Ammon's horn (tissue), 1 donor: ENCODE measurements around the gene NT5M.

ENCODE experiments used
- DNase-seq: peaks from one replicate; pipeline ENCODE4 v3.0.0-alpha.2; 2016; ENCODE audit warnings: low spot score

NT5M gene

DNA sequence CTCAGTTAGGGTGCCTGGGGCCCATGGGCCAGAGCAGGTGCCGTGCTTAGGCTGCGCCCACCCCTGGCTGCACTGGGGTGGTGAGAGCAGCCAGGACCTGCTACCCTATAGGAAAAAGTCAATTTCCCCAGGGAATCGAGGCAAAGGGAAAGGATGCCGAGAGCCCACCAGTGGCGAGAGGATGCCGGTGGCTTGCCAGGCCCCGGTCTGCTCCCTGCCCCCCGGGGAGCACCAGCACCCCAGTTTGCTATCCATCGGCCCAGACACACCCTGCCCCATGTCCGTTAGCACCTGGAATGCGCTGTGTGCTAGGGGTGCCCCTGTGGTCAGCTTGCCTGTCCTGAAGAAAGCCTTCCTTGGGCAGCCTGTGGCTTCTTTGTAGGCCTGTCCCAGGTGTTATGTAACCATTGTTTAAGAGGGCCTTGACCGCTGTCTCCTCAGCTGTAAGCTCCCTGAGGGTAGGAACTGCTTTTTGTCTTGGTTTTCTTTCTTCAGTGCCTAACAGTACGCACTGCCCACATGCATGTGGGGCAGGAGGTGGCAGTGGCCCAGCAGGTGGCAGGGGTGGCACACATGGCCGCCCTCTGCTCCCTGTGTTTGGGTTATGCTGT, 40.8 kb downstream of the NT5M start:
- no peak for DNase-seq

DNA sequence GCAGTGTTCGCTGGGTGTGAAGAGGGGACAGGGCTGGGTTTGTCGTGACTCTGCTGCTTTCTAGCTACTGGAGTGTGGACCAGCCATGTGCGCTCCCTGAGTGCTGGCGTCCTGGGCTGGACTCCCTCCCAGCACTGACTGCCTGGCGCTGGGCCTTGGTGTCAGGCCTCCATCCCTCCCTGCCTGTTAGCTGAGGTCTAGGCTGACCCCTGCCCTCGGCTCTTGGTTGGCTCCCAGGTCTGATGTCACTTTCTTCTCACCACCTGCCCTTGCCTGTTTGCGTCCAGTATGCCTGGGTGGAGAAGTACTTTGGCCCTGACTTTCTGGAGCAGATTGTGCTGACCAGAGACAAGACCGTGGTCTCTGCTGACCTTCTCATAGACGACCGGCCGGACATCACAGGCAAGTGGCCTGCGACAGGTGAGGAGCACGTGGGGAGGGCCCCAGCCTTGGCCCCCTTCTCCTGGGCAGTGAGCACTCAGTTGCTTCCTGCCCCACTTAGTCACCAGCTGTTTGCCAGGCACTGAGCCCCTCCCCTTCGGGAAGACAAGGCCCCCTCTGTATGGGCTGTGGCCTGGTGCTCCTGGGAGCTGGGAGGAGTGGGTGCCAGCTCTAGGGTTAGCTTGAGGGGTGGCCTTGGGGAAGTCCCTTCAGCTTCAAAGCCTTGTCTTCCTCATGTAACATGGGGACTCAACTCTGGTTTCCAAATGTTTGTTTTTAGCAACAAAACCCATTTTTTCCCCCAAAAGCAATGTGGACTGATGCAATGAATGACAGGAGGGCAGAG, 41.5 kb downstream of the NT5M start:
- no peak for DNase-seq

DNA sequence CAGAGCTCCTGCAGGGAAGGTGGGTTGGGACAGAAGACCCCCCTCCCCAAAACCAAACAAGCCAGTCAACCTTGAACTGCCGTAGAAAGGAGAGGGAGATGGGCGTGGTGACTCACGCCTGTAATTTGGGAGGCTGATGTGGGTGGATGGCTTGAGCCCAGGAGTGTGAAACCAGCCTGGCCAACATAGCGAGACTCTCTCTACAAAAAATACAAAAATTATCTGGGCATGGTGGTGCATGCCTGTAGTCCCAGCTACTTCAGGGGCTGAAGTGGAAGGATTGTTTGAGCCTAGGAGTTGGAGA, 42.1 kb downstream of the NT5M start:
- no peak for DNase-seq

DNA sequence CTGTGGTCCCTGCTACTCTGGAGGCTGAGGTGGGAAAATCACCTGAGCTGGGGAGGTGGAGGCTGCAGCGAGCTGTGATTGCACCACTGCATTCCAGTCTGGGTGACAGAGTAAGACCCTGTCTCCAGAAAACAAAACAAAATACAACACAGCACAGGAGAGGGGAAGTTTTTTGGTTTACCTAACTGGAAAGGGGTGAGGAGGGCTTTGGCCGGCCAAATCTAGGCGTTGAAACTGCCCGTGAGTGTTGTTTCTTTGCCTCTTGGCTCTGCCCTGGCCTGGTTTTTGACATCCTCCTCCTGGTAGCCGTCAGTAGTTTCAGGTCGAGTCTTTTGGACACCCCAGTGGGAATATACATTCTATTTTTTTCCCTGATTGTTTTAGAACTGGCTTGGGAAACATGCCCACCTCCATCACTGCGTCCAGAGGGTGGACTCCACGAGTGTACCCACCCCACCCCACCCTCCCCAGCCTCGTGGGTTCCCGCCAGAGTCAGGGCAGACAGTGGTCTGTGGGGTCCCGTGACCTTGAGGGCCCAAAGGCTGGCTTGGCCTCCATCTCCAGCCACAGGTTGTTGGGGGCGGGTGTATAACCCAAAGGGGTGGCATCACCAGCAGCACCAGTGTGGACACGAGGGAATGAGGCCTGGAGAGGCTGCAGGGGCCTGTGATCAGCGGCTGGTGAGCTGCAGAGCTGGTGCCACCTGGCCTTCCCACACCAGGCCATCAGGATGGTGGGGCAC, 42.7 kb downstream of the NT5M start:
- DNase-seq: no peak

DNA sequence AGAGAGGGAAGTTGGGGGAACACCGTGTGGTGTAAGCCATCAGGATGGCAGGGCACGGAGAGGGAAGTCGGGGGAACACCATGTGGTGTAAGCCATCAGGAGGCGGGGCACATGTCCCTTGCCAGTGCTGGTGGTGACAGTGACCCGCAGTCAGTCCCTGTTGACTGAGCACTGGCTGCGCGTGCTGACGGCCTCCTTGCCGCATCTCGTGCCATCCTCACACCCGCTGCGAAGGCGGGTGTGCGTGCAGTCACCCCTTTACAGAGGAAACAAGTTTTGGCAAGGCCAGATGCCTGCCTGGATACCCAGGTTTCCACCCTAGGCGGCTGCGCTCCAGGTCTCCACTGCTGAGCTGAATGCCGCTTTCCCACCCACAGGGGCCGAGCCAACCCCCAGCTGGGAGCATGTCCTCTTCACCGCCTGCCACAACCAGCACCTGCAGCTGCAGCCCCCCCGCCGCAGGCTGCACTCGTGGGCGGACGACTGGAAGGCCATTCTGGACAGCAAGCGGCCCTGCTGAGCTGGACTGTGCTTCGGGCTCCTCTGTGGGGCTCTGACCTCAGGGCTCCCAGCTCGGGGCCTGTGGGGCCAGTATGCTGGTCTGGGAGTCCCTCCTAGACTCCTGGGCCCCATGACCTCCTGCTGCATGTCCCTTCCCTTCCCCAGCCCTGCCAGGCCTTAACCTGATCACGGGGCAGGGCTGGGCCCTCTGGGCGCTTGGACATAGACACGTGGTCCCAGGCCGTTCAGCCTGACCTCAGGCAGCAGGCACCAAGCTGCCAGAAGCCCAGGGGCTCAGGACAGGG, 43.5 kb downstream of the NT5M start:
- DNase-seq: no peak

DNA sequence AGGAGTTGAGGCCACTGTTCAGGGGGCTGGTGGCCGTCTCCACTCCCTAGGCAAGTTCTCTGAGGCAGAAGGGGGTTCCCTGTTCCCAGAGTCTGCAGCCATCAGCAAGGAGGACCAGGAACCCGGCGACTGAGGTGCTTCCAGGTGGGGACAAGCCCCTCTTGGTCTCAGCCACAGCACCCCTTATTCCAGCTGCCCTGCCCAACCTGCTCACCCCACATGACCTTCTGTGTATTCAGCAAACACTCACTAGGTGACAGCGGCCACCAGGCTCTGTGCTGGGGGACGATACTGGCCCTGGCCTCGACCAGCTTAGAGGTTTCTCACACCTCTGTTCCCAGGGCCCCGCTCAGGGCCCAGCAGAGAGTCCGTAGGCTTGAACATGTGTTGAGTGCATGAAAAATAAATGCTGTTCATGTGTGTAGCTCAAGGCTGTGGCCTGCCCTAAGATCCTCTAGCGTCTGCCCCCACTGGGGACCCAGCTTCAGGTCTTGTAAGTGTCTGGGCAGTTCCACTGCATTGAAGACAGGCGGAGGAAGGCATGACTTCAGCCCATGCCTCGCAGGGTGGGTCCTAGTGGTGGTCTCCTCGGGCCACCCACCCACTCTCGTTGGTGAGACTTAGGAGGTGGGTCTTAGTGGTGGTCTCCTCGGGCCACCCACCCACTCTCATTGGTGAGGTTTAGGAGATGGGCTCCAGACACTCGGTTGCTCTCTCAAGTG, 44.2 kb downstream of the NT5M start:
- DNase-seq: no peak

DNA sequence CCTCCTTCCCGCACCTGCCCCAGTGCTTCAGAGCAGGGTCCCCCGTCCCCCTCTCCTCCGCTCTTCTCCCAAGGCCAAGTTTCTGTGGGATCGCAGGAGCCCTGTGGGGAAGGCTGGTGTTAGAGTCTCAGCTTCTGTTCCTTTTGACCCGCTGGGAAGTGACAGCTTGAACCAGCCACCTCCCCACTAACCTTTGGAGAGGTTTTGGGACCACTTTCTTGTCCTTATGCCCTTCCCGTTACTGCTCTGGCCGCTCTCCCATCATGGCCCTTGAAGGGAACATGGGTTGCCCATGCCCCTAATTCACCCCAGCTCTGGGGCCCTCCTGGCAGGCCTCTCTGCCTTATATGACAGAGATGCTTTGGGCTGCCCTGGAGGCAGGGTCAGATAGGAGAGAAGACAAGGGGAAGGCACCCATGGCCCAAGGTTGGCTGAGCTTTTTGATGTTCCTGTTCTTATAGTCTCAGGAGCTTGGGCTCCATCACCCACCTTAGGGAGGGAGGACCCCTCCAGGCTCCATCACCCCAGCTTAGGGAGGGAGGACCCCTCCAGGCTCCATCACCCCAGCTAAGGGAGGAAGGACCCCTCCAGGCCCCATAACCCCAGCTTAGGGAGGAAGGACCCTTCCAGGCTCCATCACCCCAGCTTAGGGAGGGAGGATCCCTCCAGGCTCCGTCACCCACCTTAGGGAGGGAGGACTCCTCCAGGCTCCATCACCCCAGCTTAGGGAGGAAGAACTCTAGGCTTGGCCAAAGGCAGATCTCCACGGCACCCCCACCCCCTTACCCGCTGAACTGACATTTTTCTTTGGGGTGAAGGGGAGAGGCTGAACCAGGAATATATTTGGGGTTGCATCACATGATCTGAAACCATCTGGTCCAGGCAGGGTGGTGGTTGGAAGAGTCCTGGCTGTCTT, 45.0 kb downstream of the NT5M start:
- no peak for DNase-seq

DNA sequence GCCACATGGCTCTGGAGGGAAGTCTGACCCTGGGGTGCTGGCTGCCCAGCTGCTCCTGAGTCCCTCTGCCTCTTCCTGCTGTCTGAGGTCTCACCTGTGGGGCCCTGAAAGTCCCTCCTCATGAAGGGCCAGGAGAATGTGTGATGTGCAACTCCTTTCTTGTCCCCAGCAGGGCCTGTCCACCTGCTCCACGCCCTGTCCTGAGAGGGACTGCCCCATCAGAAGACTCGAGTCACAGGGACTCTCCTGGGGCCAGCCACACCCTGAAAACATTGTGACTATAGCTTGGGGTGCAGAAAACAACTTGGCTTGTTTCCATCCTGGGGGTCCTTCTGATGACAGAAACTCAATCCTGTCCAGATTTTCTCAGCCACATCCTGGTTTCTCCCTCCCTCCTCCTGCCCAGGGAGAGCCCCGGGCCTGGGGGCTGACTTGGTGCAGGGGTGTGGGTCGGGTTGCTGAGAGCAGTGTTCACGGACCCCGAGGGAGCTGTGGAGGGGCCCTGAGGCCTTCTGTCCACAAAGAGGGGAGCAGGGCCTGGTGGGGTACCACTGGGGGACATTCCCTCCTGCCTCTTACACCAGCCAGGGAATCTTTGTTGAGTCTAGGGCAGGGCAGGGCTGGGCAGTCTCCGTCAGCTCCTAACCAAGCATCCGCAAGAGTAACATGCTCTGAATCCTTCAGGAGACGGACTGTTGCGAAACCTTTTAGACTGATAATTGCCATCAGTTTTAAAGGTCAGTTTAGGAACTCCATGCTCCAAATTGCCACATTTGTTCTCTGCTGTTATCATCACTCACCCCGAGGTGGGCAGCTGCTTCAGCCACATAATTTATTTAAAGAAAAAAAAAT, 45.9 kb downstream of the NT5M start:
- DNase-seq: no peak

DNA sequence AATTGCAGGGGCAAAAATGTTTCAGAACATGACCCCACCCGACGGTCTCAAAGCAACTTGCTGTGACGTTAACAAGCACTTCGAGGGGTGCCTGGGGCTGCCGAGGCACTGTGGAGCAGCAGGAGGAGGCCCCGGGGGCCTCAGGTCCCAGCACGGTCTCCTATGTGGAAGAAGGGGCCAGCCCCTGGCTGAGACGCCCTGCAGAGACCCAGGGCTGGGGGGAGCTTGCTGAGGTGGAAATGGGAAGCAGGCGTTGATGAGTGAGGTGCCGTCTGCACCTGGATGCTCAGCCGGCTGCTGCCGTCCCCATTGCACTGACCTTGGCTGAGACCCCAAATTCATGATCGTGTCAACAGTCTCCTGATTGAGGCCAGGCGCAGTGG, 46.5 kb downstream of the NT5M start:
- no peak for DNase-seq

DNA sequence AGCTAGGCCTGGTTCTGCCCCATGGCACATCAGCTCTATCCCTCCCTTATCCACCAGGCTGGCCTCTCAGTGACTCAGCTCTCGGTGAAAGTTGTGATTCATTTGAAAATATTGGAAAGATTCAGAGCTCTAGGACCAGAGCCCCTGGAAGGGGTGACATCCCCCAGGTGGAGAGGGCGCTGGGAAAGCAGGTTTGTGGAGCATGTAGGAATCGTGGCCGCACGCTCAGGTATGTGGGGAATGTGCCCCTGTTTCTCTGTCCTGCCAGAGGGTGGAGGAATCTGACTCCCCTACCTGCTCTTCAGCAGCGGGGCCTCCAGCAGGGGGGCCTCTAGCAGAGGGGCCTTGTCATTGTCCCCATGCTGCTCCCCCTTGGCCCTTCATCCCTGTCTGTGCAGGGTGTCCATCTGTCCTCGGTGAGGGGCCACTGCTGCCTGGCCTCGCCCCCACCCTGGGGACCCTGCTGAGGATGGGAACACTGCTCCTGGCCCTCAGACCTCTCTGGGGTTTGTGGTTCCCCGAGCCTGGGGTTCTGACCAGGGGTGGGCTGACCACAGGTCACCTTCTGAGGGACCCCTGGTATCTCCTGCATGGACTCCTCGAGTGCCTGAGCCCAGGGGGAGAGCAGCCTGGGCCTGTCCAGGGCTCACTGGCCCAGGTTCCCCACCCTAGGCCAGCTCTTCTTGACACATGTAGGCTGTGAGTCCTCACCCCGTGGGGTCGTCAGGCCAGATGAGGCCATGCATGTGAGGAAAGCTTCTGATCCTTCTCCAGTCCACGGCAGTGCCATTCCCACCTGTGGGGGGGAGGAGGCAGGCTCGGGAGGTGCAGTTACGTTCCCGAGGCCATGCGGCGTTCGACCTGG, 47.5 kb downstream of the NT5M start:
- DNase-seq: no peak

DNA sequence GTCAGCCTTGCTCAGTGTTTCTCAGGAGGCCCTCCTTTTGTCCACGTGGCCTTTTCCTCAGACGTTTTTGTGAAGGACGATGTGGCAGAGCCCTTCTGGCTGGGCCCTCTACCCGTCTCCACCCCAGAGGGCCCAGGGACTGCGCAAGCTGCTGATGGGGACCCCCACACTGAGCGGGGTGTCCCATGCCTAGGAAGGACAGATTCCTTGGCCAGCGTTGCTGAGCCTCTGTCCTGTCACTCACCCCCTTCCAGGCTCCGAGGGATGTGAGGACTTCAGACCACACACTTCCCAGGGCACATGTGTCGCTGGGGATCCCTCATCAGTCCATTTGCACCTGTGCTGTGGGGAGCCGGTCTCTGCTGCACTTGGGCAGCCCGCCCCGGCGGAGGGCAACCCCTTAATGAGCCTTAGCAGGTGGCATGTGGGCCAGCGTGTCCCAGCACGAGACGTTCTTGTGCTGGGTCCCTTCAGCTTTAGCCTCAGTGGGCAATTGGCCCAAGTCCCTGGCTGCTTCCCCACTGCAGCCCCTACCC, 48.3 kb downstream of the NT5M start:
- no peak for DNase-seq

DNA sequence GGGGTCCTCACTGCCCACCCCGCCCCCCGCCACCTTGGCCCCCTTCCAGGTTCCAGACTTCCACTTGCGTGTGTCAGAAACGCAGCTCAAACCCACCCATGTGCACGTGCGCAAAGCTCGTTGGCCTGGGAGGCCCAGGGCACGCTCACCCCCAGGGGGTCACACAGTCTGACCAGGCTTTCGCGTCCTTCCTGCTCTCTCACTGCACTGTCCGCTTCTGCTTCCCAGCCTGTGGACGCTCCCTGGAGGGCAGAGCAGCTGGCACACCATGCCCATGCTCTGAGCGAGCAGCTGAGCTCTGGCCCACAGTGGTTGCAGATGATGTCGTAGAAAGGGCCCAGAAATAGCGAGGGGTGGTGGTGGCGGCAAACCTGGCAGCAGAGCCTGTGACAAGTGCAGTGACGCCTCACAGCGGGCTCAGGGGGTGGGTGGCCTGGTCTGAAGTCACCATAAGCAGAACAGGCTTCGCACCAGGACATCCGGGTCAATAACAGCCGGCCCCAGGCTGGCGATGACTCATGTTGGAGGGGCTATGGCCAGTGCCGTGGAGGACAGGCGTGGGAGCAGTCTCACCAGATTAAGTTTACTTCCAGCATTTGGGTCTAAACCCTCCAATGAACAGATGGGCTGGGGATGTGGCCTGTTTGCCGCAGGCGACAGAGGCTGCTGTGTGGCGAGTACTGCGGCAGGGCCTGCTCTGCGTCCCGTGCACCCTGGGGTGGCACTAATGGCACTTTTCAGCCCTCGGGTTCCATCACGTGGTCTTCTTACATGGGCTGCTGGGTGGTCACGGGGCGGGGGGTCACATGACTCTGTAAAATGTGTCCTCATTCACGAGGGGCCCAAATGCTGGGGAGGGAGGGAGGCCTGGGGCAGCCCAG, 49.0 kb downstream of the NT5M start:
- no peak for DNase-seq

DNA sequence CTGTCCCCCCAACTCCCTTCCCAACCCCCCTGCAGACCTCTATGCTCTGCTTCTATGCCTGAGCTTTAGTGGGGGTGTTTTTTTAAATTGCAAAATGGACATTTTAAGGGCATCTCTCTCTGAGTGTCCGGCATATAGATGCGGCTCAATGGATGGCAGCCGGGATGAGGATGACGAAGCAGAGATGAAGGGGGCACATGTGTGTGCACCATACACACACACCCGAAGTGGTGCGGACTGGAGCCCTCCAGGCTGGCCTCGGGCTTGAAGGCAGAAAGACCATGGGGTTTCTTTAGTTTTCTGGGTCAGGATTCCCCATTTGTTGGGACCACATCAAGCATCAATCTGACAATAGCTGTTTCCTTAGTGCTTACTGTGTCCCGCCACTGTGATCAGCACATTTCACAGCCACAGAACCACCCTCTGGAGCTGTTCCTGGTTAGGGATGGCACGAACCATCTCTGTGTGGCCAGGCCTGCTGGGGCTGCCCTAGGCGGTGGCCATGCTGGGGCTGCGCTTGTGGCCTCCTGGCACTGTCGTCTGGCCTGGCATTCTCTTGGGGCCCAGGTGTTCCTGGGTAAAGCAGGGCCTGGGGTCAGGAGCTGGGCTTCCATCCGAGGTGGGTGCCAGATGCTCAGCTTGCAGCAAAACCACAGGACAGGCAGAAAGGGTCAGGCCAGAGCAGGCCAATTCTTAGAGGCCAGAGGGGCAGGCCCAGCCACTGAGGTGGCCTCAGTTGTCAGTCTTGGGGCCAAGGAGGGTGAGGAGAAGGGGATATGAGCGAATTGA, 49.9 kb downstream of the NT5M start:
- DNase-seq: no peak

DNA sequence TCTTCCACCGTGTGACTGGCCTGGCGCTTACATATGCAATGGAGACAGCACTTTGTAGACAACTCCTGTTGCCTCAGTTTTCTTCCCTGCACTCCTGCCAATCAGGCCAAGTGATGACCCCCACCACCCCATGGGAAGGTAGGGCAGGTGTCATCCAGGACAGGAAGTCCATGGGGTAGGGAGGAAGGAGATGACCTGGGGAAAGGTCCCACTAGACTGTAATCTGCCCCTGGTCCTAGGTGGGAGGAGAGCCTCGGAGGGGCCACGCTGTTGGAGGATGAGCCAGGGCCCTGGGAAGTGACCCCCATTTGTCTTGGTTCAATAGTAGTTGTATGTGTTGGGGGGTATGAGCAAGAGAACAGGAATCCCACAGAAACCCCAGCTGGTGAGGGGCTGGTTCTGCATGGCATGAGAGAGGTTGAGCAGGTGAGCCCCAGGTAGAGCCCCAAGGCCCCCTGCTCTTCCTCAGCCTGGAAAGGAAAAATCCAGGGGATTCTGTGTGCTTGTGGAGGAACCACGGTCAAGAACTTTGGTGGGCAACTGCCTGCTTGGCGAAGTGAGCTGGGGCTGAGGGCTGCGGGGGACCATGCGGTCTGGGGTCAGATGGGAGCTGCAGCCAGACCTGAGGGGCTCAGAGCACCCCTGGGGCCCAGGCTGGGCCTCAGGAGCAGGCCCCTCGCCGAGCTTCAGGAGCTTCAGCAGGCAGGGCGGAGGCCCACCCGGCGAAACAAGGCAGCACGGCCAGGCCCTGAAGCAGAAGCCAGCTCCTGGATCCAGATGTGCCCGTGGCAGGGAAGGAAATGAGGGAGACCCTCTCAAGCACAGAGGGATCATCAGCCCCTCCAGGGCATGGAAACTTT, 50.7 kb downstream of the NT5M start:
- DNase-seq: no peak

DNA sequence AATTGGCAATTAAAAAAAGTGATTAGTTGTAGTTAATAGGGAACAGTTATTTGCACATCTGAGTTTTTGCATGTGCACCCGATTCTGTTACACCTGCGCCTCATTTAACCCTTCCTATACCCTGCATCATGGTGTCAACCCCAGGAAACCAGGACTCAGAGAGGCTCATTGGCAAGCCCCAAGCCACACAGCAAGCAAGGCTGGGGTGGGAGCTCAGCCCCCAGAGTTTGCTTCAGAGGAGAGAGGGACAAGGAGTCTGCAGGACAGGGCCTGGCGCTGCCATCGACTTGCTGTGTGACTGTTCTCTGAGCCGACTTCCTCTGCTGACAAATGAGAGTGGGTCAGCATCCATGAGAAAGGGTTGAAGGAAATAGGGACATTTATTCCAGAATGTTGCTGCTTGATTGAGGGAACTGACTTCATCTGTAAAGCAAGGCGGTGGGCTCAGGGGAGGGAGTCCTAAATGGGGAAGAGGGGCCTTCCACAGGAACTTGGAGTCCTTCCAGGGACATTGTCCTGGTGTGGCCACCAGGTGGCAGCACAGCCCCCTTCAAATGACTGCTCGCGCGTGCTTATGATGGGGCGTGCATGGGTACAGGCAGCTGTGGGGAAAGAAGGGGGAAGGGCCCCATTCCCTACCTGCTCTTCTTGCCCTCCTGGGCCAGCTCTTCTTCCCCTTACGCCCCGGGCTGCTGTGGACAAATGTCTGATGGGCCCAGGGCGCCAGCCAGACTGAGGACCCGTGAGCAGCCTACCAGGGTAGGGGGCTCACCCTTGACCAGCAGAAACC, 51.6 kb downstream of the NT5M start:
- DNase-seq: peak; percentile 75
